ENCODE results near the gene ERBB4. TPM values are rescaled to one million over a fixed set of nuclear protein-coding genes. Genes with fewer than 3 reads are reported as not detected.

The ERBB4 gene
- total RNA-seq, 1 experiment from 2014 or later: 2.9 TPM

- Mint-ChIP-seq H3K4me3 (ENCODE audit: low read depth, unreplicated experiment) (no peak overlapping the region), H3K27me3 (ENCODE audit: unreplicated experiment) (no peaks in the 10 kb centered on the region)
- CTCF ChIA-PET: no interaction called here
These were observed 226.7 kb downstream of the ERBB4 start for GRCh38 chr2:212311807-212312404.

DNA sequence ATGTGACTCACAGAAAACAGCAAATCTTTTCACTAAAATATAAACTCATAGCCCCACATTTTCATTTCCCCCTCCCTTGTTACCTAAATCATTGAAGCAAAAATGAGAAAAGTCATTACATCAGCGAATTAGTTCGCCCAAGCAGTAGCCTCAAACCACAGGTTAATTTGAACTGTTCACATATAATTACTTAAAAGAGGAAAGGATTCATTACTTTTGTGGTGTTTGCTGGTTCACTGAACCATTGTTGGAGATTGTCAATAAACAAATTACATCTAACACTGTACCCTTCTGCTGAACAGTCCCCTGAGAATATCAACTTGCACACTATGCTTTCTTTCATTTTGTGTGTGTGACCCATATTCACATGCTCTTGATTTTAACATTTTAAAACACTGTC, 238.7 kb downstream of the ERBB4 start:
- Mint-ChIP-seq H3K9me3 (ENCODE audit: low read depth, unreplicated experiment) (no peaks in the 10 kb centered on the region), H3K4me1 (ENCODE audit: low read depth, unreplicated experiment) (peaks cover 9% of the 10 kb centered on the region), H3K27ac (ENCODE audit: unreplicated experiment) (no peak overlapping the region), H3K36me3 (ENCODE audit: insufficient read depth, unreplicated experiment) (no peaks in the 10 kb centered on the region), H3K4me3 (ENCODE audit: low read depth, unreplicated experiment) (no peak overlapping the region), H3K27me3 (ENCODE audit: unreplicated experiment) (no peaks in the 10 kb centered on the region)
- intact Hi-C loops (cut with micrococcal nuclease; ENCODE audit: unreplicated experiment): no loop called here
- no TSS peak for BruUV-seq (replicated peaks)
- TF ChIP-seq CTCF (IDR thresholded peaks at IDR 0.05; ENCODE audit: unreplicated experiment): no peak
- no peak for DNase-seq
- CTCF ChIA-PET: no interaction called here

More at GRCh38 chr2:212311807-212312404, 226.7 kb downstream of the ERBB4 start:
- no peak for DNase-seq
- intact Hi-C loops (cut with micrococcal nuclease; ENCODE audit: unreplicated experiment): no loop called here
- no TSS peak for BruUV-seq (replicated peaks)
- Mint-ChIP-seq H3K9me3 (ENCODE audit: low read depth, unreplicated experiment) (no peaks in the 10 kb centered on the region), H3K27ac (ENCODE audit: unreplicated experiment) (no peak overlapping the region), H3K4me1 (ENCODE audit: low read depth, unreplicated experiment) (no peaks in the 10 kb centered on the region), H3K36me3 (ENCODE audit: insufficient read depth, unreplicated experiment) (no peaks in the 10 kb centered on the region)
- TF ChIP-seq CTCF (IDR thresholded peaks at IDR 0.05; ENCODE audit: unreplicated experiment): no peak

- CTCF ChIA-PET: no interaction called here
- no peak for DNase-seq
- no peaks in the 10 kb centered on the region for H3K9me3 Mint-ChIP-seq (ENCODE audit: low read depth, unreplicated experiment)
- TF ChIP-seq CTCF (IDR thresholded peaks at IDR 0.05; ENCODE audit: unreplicated experiment): no peak
- BruUV-seq (replicated peaks): no TSS peak
- no peaks in the 10 kb centered on the region for H3K36me3 Mint-ChIP-seq (ENCODE audit: insufficient read depth, unreplicated experiment)
- intact Hi-C loops (cut with micrococcal nuclease; ENCODE audit: unreplicated experiment): no loop called here
- peaks cover 9% of the 10 kb centered on the region for H3K4me1 Mint-ChIP-seq (ENCODE audit: low read depth, unreplicated experiment)
- no peaks in the 10 kb centered on the region for H3K27me3 Mint-ChIP-seq (ENCODE audit: unreplicated experiment)
- H3K4me3 Mint-ChIP-seq (ENCODE audit: low read depth, unreplicated experiment): no peak overlapping the region
- no peak overlapping the region for H3K27ac Mint-ChIP-seq (ENCODE audit: unreplicated experiment)
These were observed 239.3 kb downstream of the ERBB4 start for GRCh38 chr2:212299333-212299732.

GRCh38 chr2:212295571-212295970, 243.0 kb downstream of the ERBB4 start:
- Mint-ChIP-seq H3K27ac (ENCODE audit: unreplicated experiment) (no peak overlapping the region), H3K4me3 (ENCODE audit: low read depth, unreplicated experiment) (no peak overlapping the region), H3K36me3 (ENCODE audit: insufficient read depth, unreplicated experiment) (no peaks in the 10 kb centered on the region), H3K4me1 (ENCODE audit: low read depth, unreplicated experiment) (peaks cover 9% of the 10 kb centered on the region), H3K27me3 (ENCODE audit: unreplicated experiment) (no peaks in the 10 kb centered on the region), H3K9me3 (ENCODE audit: low read depth, unreplicated experiment) (no peaks in the 10 kb centered on the region)
- TF ChIP-seq CTCF (IDR thresholded peaks at IDR 0.05; ENCODE audit: unreplicated experiment): no peak
- BruUV-seq (replicated peaks): no TSS peak
- CTCF ChIA-PET: no interaction called here
- intact Hi-C loops (cut with micrococcal nuclease; ENCODE audit: unreplicated experiment): no loop called here
- no peak for DNase-seq

All from Calu3 (cell line).